BLaER1 treated with 17β-estradiol and CSF1 and Interleukin-3, amounts not matched to agents 10 nM and 100 nM (cell line): Measurements from ENCODE around the gene VIPR2.

Source experiments
- H3K27ac ChIP-seq, 11 experiments: shearing (Covaris generic); formaldehyde crosslinking; 2 replicates each; pipeline ENCODE4 v1.8.1; 2022
- H3K27me3 ChIP-seq, 11 experiments: shearing (Covaris generic); formaldehyde crosslinking; 2 replicates each; pipeline ENCODE4 v1.8.1; 2022
- H3K36me3 ChIP-seq, 11 experiments: shearing (Covaris generic); formaldehyde crosslinking; 2 replicates each; pipeline ENCODE4 v1.8.1; 2022
- H3K4me1 ChIP-seq, 10 experiments: shearing (Covaris generic); formaldehyde crosslinking; 2 replicates each; pipeline ENCODE4 v1.8.1; 2022
- H3K4me2 ChIP-seq, 11 experiments: shearing (Covaris generic); formaldehyde crosslinking; 2 replicates each; pipeline ENCODE4 v1.8.1; 2022
- H3K4me3 ChIP-seq, 10 experiments: shearing (Covaris generic); formaldehyde crosslinking; 2 replicates each; pipeline ENCODE4 v1.8.1; 2022
- H3K9ac ChIP-seq, 11 experiments: shearing (Covaris generic); formaldehyde crosslinking; 2 replicates each; pipeline ENCODE4 v1.8.1; 2022
- H3K9me3 ChIP-seq, 11 experiments: shearing (Covaris generic); formaldehyde crosslinking; replicated peaks in 1 of 11; 2 replicates each; pipeline ENCODE4 v1.8.1; 2022
- H4K20me1 ChIP-seq, 11 experiments: shearing (Covaris generic); formaldehyde crosslinking; 2 replicates each; pipeline ENCODE4 v1.8.1; 2022
- Cebpa-rat ChIP-seq, 11 experiments: shearing (Covaris generic); IDR thresholded peaks; 2 replicates each; pipeline ENCODE4 v1.8.1; 2022

Gene VIPR2

DNA sequence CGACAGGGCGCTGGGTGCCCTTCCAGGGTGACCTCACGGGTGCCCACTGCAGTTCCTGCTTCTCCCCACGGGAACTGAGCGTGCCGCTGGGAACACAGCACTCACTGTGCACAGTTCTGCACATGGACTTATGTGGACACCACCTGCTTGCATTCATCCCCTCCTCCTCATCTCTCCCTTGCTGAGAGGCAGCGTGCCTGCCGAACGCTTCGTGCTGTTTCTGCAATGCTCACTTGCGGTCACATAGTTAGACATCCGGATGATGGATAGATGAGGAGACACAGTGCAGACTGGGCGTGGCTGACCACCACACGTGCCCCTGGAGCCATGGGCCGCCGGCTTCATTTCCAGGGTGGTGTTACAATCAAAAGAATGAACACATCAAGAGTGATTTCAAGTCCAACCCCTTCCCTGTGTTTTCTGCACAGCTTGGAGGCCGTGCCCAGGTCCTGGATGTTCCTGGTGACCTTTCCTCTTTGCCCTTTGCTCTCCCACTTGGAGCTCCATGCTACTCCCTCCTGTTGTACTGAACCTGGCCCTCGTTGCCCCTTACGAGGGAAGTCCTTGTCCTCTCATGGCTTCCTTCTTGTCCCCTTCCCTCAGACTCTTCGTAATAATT lies 119.4 kb downstream of the VIPR2 start:
- TF ChIP-seq Cebpa-rat (IDR thresholded peaks at IDR 0.05), result no peak
- H3K4me2 ChIP-seq, result peak overlapping the region in 6 of 11 experiments; percentile 33 to 99 (median 92); a peak in 12 of 22 replicates

DNA sequence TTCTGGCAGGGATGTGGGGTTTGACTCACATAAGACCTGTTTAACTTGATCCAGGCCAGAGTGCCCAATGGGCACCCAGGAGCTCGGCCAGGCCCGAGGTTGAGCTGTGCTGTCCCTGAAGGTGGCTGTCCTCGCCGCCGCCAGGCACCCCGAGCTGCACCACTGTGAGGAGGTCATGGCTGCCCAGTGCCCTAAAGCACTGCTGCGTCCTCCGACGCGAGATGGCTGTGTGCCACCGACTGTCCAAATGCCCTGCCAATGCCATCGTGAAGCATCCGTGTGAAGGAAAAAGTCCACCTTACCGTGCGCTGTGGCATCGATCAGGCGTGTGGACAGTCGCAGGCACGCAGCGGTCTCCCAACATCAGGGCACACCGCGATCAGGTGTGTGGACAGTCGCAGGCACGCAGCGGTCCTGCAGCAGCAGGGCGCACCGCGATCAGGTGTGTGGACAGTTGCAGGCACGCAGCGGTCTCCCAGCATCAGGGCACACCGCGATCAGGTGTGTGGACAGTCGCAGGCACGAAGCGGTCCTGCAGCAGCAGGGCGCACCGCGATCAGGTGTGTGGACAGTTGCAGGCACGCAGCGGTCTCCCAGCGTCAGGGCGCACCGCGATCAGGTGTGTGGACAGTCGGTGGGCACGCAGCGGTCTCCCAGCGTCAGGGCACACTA lies 120.3 kb downstream of the VIPR2 start:
- Histone ChIP-seq H3K9ac (no peak overlapping the region), H3K27ac (no peak overlapping the region), H3K4me3 (no peak overlapping the region), H3K4me1 (peaks cover 29 to 68% (median 57%) of the 10 kb centered on the region in 10 experiments), H3K27me3 (peaks cover 46 to 53% (median 48%) of the 10 kb centered on the region in 11 experiments), H3K36me3 (peaks cover 0 to 7% (median 0%) of the 10 kb centered on the region in 11 experiments; a peak in 7 of 22 replicates), H3K9me3 (peaks cover 12 to 20% (median 15%) of the 10 kb centered on the region in 11 experiments), H4K20me1 (peaks cover 0 to 22% (median 6%) of the 10 kb centered on the region in 11 experiments; a peak in 6 of 22 replicates), H3K4me2 (peak overlapping the region in 5 of 11 experiments; percentile 44 to 99 (median 94); a peak in 6 of 22 replicates)
- no peak for TF ChIP-seq Cebpa-rat (IDR thresholded peaks at IDR 0.05)

More for the DNA sequence above, 119.4 kb downstream of the VIPR2 start:
- H3K4me1 ChIP-seq, result peaks cover 35 to 68% (median 62%) of the 10 kb centered on the region in 10 experiments; a peak in 19 of 20 replicates
- H3K27me3 ChIP-seq, result peaks cover 55 to 61% (median 56%) of the 10 kb centered on the region in 11 experiments
- no peak overlapping the region for H3K27ac ChIP-seq
- peaks cover 10 to 20% (median 14%) of the 10 kb centered on the region in 11 experiments for H3K9me3 ChIP-seq
- H3K9ac ChIP-seq, result no peak overlapping the region
- peaks cover 0 to 7% (median 0%) of the 10 kb centered on the region in 11 experiments; a peak in 7 of 22 replicates for H3K36me3 ChIP-seq
- H3K4me3 ChIP-seq, result no peak overlapping the region
- peaks cover 0 to 23% (median 6%) of the 10 kb centered on the region in 11 experiments; a peak in 6 of 22 replicates for H4K20me1 ChIP-seq

DNA sequence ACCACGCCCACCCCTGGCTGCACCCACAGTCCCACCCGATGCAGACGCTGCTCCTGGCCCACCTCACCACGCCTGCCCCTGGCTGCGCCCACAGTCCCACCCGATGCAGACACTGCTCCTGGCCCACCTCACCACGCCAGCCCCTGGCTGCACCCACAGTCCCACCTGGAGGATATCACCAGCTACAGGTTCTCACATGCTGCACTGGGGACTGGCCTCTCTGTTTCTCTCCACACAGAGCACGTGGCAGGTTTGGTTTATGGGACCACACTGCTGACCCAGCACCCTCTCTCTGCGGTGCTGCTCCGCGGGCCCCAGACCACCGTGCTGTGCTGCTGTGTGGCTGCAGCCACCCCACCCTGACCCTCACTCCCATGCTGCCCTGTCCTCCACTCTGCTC lies 120.9 kb downstream of the VIPR2 start:
- H3K4me2 ChIP-seq, result no peak overlapping the region

DNA sequence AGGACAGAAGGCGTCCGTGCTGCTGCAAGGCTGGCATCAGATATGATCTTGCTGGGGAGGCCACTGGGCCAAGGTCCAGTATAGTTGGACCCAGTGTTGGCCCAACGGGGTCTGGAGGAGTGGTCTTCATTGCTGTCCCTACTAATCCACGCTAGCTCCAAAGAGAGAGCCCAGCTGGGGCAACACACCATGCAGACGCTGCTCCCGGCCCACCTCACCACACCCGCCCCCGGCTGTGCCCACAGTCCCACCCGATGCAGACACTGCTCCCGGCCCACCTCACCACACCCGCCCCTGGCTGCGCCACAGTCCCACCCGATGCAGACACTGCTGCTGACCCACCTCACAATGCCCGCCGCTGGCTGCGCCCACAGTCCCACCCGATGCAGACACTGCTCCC lies 121.5 kb downstream of the VIPR2 start:
- H3K27ac ChIP-seq, result no peak overlapping the region
- H3K27me3 ChIP-seq, result peaks cover 34 to 41% (median 36%) of the 10 kb centered on the region in 11 experiments
- H3K9me3 ChIP-seq, result peaks cover 12 to 20% (median 15%) of the 10 kb centered on the region in 11 experiments
- H3K9ac ChIP-seq, result no peak overlapping the region
- H3K36me3 ChIP-seq, result peaks cover 0 to 7% (median 0%) of the 10 kb centered on the region in 11 experiments; a peak in 7 of 22 replicates
- H4K20me1 ChIP-seq, result peaks cover 0 to 13% (median under 1%) of the 10 kb centered on the region in 11 experiments; a peak in 2 of 22 replicates
- no peak overlapping the region for H3K4me3 ChIP-seq
- no peak for TF ChIP-seq Cebpa-rat (IDR thresholded peaks at IDR 0.05)
- no peak overlapping the region; a peak in 1 of 22 replicates for H3K4me2 ChIP-seq
- H3K4me1 ChIP-seq, result peaks cover 25 to 68% (median 56%) of the 10 kb centered on the region in 10 experiments

More for the DNA sequence above, 120.9 kb downstream of the VIPR2 start:
- peaks cover 12 to 20% (median 15%) of the 10 kb centered on the region in 11 experiments for H3K9me3 ChIP-seq
- H3K27me3 ChIP-seq, result peaks cover 40 to 46% (median 41%) of the 10 kb centered on the region in 11 experiments
- peaks cover 0 to 7% (median 0%) of the 10 kb centered on the region in 11 experiments; a peak in 7 of 22 replicates for H3K36me3 ChIP-seq
- no peak overlapping the region for H3K27ac ChIP-seq
- TF ChIP-seq Cebpa-rat (IDR thresholded peaks at IDR 0.05), result no peak
- H3K4me3 ChIP-seq, result no peak overlapping the region
- no peak overlapping the region for H3K9ac ChIP-seq
- H4K20me1 ChIP-seq, result peaks cover 0 to 15% (median 4%) of the 10 kb centered on the region in 11 experiments; a peak in 5 of 22 replicates
- peaks cover 30 to 68% (median 57%) of the 10 kb centered on the region in 10 experiments for H3K4me1 ChIP-seq

DNA sequence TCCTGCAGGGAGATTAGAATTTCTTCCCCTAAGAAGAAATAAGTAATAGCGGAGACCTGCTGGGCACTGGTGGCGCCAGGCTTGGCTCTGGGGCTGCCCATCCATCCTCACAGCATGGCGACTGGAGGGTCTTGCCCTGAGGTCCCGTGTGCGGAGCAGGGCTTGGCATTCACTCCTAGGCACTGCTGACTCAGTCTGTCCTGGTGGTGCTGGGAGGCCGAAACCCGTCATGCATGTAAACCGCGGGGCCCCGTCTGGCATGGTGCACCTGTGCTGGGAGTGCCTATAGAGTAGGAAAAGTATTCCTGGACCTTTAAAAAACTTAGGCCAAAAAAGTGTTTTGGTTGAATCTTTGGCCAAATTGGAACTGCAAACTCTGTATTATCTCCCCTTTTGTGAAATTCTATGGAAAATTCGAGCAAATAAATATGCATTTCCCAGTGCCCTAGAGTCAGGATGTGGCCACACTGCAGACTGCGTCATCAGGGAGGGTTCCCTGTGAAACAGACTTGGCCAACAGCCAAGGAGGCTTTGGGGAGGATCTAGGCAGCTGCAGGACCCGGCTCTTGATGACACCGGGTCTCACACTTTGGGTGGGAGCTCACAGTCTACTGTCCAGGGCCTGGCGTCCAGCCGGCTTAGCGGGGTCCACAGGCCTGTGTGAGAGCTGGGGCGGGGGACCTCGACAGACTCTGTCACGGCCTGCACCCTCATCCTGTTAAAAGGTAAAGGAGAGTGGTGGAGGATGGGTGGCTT lies 122.3 kb downstream of the VIPR2 start:
- Histone ChIP-seq H3K9ac (no peak overlapping the region), H3K27me3 (peaks cover 26 to 33% (median 28%) of the 10 kb centered on the region in 11 experiments), H3K36me3 (peaks cover 0 to 7% (median 0%) of the 10 kb centered on the region in 11 experiments; a peak in 7 of 22 replicates), H3K4me1 (peaks cover 17 to 67% (median 53%) of the 10 kb centered on the region in 10 experiments), H3K4me2 (peak overlapping the region in 9 of 11 experiments; percentile 13 to 52 (median 30); a peak in 14 of 22 replicates), H3K9me3 (peaks cover 12 to 20% (median 15%) of the 10 kb centered on the region in 11 experiments), H3K4me3 (no peak overlapping the region), H3K27ac (no peak overlapping the region), H4K20me1 (peaks cover 0 to 12% (median 0%) of the 10 kb centered on the region in 11 experiments; a peak in 1 of 22 replicates)
- no peak for TF ChIP-seq Cebpa-rat (IDR thresholded peaks at IDR 0.05)

DNA sequence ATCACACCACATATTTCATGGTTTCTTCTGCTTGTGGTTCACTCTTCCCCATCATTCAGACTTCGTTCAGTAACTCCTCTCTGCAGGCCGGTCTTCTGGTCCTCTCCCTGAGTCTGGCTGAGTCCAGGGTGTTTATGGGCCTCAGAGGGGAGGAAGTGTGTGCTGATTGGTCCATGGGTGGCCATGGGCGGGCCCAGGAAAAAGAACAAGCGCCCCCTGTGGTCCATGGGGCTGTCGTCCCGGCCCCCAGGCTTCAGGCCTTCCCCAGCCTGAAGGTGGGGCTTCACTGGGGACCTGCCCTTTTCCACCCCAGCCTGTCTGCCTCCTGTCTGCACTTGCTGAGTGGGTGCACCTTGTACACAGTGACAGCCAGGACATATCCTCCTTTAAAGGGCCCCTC lies 123.7 kb downstream of the VIPR2 start:
- Histone ChIP-seq H3K4me2 (no peak overlapping the region), H3K9ac (no peak overlapping the region), H3K4me1 (peaks cover 16 to 67% (median 53%) of the 10 kb centered on the region in 10 experiments), H3K9me3 (peaks cover 12 to 20% (median 15%) of the 10 kb centered on the region in 11 experiments), H3K4me3 (peak overlapping the region in 1 of 10 experiments; percentile 28; a peak in 1 of 20 replicates), H3K27me3 (peaks cover 12 to 23% (median 13%) of the 10 kb centered on the region in 11 experiments), H4K20me1 (no peaks in the 10 kb centered on the region), H3K36me3 (peaks cover 0 to 7% (median 0%) of the 10 kb centered on the region in 11 experiments; a peak in 7 of 22 replicates), H3K27ac (no peak overlapping the region)
- TF ChIP-seq Cebpa-rat (IDR thresholded peaks at IDR 0.05), result no peak

DNA sequence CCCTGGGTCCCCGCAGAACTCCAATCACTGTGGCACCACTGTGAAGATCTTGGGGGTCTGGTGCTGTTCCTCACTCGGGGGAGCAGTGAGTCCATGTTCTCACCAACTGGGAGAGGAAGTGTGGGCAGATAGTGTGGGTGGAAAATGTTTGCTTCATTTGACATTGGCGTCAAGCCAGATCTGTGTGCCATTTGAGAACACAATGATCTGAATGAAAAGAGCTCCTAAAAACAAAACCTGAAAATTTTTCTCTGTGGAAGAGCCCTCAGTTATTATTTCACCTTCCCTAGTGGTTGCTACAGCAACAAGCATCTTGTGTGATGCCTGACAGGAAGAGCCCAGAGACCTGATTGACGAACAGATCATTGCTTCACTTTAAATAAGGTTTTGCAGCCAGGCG lies 125.6 kb downstream of the VIPR2 start:
- Histone ChIP-seq H3K27ac (peak overlapping the region in 5 of 11 experiments; percentile 19 to 92 (median 56); a peak in 7 of 22 replicates), H3K4me2 (peak overlapping the region; percentile 35 to 96 (median 80)), H4K20me1 (no peaks in the 10 kb centered on the region), H3K4me1 (peaks cover 35 to 71% (median 65%) of the 10 kb centered on the region in 10 experiments), H3K9ac (peak overlapping the region in 2 of 11 experiments; percentile 20 to 41; a peak in 2 of 22 replicates), H3K27me3 (peaks cover 0 to 24% (median 0%) of the 10 kb centered on the region in 11 experiments; a peak in 4 of 22 replicates), H3K36me3 (peaks cover 0 to 7% (median 0%) of the 10 kb centered on the region in 11 experiments; a peak in 7 of 22 replicates), H3K9me3 (peaks cover 12 to 20% (median 15%) of the 10 kb centered on the region in 11 experiments), H3K4me3 (peak overlapping the region in 2 of 10 experiments; percentile 26; a peak in 1 of 20 replicates)
- peak in 1 of 11 experiments; percentile 38; a peak in 2 of 22 replicates for TF ChIP-seq Cebpa-rat (IDR thresholded peaks at IDR 0.05)

DNA sequence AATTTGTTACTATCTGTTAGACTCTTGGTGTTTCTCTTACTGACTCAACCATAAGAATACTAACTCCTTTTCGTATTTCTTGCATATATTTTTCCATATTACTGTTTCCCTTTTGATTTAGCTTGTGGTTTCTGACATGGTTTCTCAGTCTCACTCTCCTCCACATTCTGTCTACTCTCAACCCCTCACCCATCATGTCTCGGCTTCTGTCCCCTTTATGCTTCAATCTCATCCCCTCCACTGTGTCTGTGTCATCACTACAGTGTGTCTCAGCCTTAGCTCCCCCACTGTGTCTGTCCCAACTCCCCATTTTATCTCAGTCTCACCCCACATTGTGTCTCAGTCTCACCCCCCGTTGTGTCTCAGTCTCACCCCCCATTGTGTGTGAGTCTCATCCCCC lies 126.9 kb downstream of the VIPR2 start:
- Histone ChIP-seq H3K4me3 (peak overlapping the region in 2 of 10 experiments; percentile 45 to 51; a peak in 4 of 20 replicates), H4K20me1 (no peaks in the 10 kb centered on the region), H3K9me3 (peaks cover 12 to 20% (median 15%) of the 10 kb centered on the region in 11 experiments), H3K27me3 (peaks cover 0 to 26% (median 0%) of the 10 kb centered on the region in 11 experiments; a peak in 4 of 22 replicates), H3K27ac (peak overlapping the region in 5 of 11 experiments; percentile 4 to 92 (median 38); a peak in 6 of 22 replicates), H3K9ac (peak overlapping the region in 3 of 11 experiments; percentile 50 to 75 (median 62); a peak in 4 of 22 replicates), H3K4me2 (peak overlapping the region in 8 of 11 experiments; percentile 79 to 96 (median 86); a peak in 17 of 22 replicates), H3K36me3 (peaks cover 0 to 7% (median 0%) of the 10 kb centered on the region in 11 experiments; a peak in 7 of 22 replicates), H3K4me1 (peaks cover 42 to 83% (median 77%) of the 10 kb centered on the region in 10 experiments)
- TF ChIP-seq Cebpa-rat (IDR thresholded peaks at IDR 0.05), result no peak
